HepG2 (cell line): ENCODE data around the gene LRRC8C. TPM values are rescaled to one million over a fixed set of nuclear protein-coding genes. Genes with fewer than 3 reads are reported as not detected.

Experiments
- ATAC-seq: fragments of 200-7000 bp; cut with Tn5 transposase; 3 replicates; pipeline ENCODE4 v1.9.1; 2020; ENCODE audit warnings: mild to moderate bottlenecking, moderate library complexity
- BruUV-seq: library from RNA; stranded (reverse); fragments of 400-500 nt; replicated peaks from 2 replicates; lab custom pipeline; 2021; lab: Mats Ljungman, UMichigan
- CTCF ChIA-PET: fragments of 300-600 bp; formaldehyde crosslinking; extraction: SDS; loops from one replicate; lab custom pipeline; 2021; ENCODE audit warnings: low total read pairs, inconsistent platforms, low intra/inter-chr PET ratio; lab: Yijun Ruan, JAX
- POLR2A ChIA-PET: fragments of 350-600 bp; sonication (Branson Sonifier 250); formaldehyde crosslinking; loops from one replicate; lab custom pipeline; 2020; ENCODE audit warnings: antibody characterized with exemption, inconsistent platforms; lab: Yijun Ruan, JAX
- DNase-seq: peaks from one replicate; pipeline ENCODE4 v3.0.0-alpha.2; 2015; ENCODE audit warnings: low spot score
- FAIRE-seq: peaks from 3 replicates; lab custom pipeline; 2011; peaks lifted over from hg19 to GRCh38; lab: Jason Lieb, UNC
- H2AFZ ChIP-seq: one replicate; pipeline ENCODE4 v1.6.1; 2011; ENCODE audit warnings: low read length, inconsistent platforms
- H3K27ac ChIP-seq: fragments of 300-600 bp; 3 replicates; pipeline ENCODE4 v1.8.0; 2011; ENCODE audit warnings: mixed run types, mild to moderate bottlenecking, mixed read lengths, low read length, inconsistent platforms; ENCODE audit not compliant: insufficient read depth; ENCODE audit errors: extremely low read length
- H3K27me3 ChIP-seq, 2 experiments: fragments of 200-600 bp in 1 of 2; 2 replicates in 1 of 2; 3 replicates in 1 of 2; pipeline versions ENCODE4 v1.6.0 to v1.8.0; 2011; ENCODE audit warnings: low read length in 2 of 2, mild to moderate bottlenecking in 2 of 2, moderate library complexity in 2 of 2, inconsistent platforms in 1 of 2; ENCODE audit not compliant: insufficient read depth in 2 of 2, control insufficient read depth in 1 of 2
- H3K36me3 ChIP-seq, 2 experiments: fragments of 200-600 bp in 1 of 2; replicated peaks in 1 of 2; 2 replicates in 1 of 2; 3 replicates in 1 of 2; pipeline versions ENCODE4 v1.5.1 to v1.8.0; 2011; ENCODE audit warnings: low read length in 2 of 2, inconsistent platforms in 1 of 2; ENCODE audit not compliant: insufficient read depth in 2 of 2, control insufficient read depth in 1 of 2
- H3K4me1 ChIP-seq: 2 replicates; pipeline ENCODE4 v1.5.1; 2012; ENCODE audit warnings: low read length, inconsistent platforms; ENCODE audit not compliant: insufficient read depth
- H3K4me2 ChIP-seq: 2 replicates; pipeline ENCODE4 v1.6.0; 2011; ENCODE audit warnings: low read depth, low read length, inconsistent platforms
- H3K4me3 ChIP-seq, 3 experiments: fragments of 200-600 bp in 1 of 3; sonication (generic), shearing (Covaris generic) in 1 of 3; replicated peaks in 1 of 3; 2 replicates each; pipeline ENCODE4 v1.5.1; 2011 to 2016; ENCODE audit warnings: low read length in 3 of 3, inconsistent platforms in 2 of 3, low read depth in 2 of 3, mild to moderate bottlenecking in 2 of 3, control low read depth in 1 of 3, mixed read lengths in 1 of 3; ENCODE audit not compliant: insufficient read depth in 1 of 3
- H3K79me2 ChIP-seq: one replicate; pipeline ENCODE4 v1.6.1; 2011; ENCODE audit warnings: low read length, inconsistent platforms; ENCODE audit not compliant: insufficient read depth
- H3K9ac ChIP-seq: 2 replicates; pipeline ENCODE4 v1.6.0; 2011; ENCODE audit warnings: mild to moderate bottlenecking, low read depth, low read length, inconsistent platforms; ENCODE audit not compliant: insufficient read depth
- H3K9me3 ChIP-seq: 2 replicates; pipeline ENCODE4 v1.5.1; 2012; ENCODE audit warnings: mild to moderate bottlenecking, low read length
- H4K20me1 ChIP-seq: 2 replicates; pipeline ENCODE4 v1.6.0; 2011; ENCODE audit warnings: inconsistent platforms, mild to moderate bottlenecking, low read length, moderate library complexity; ENCODE audit not compliant: insufficient read depth
- CHD4 ChIP-seq: fragments of 200-600 bp; sonication (generic); IDR thresholded peaks from 2 replicates; pipeline ENCODE4 v1.7.0; 2017; ENCODE audit warnings: mild to moderate bottlenecking, low read length, borderline replicate concordance
- DRAP1 ChIP-seq: IDR thresholded peaks from 2 replicates; pipeline ENCODE4 v1.6.1; 2016; ENCODE audit warnings: missing genetic modification reagents, missing compliant biosample characterization
- FUBP1 ChIP-seq: sonication (generic); formaldehyde crosslinking; IDR thresholded peaks from 2 replicates; pipeline ENCODE4 v1.5.1; 2020; ENCODE audit warnings: missing genetic modification reagents, mild to moderate bottlenecking, borderline replicate concordance
- MXD4 ChIP-seq: IDR thresholded peaks from 2 replicates; pipeline ENCODE4 v1.6.1; 2016; ENCODE audit warnings: mild to moderate bottlenecking, missing biosample characterization, missing genetic modification reagents
- PAXIP1 ChIP-seq: sonication (generic); formaldehyde crosslinking; conservative IDR thresholded peaks from 2 replicates; pipeline ENCODE4 v1.4.0; 2020; ENCODE audit warnings: mild to moderate bottlenecking, missing genetic modification reagents, moderate library complexity
- ZBTB21 ChIP-seq: sonication (generic); formaldehyde crosslinking; IDR thresholded peaks from 2 replicates; pipeline ENCODE4 v1.4.0; 2020; ENCODE audit warnings: missing genetic modification reagents
- ZBTB7B ChIP-seq: sonication (generic); formaldehyde crosslinking; IDR thresholded peaks from 2 replicates; pipeline ENCODE4 v1.4.0; 2020; ENCODE audit warnings: missing genetic modification reagents
- ZGPAT ChIP-seq: IDR thresholded peaks from 2 replicates; pipeline ENCODE4 v1.6.1; 2016; ENCODE audit warnings: mild to moderate bottlenecking
- ZKSCAN1 ChIP-seq: fragments of 150-350 bp; IDR thresholded peaks from 2 replicates; pipeline ENCODE4 v1.6.1; 2014; ENCODE audit warnings: low read length
- ZNF24 ChIP-seq: fragments of 450-650 bp; IDR thresholded peaks from 2 replicates; pipeline ENCODE4 v1.6.1; 2017; ENCODE audit warnings: antibody characterized with exemption, mild to moderate bottlenecking
- ZNF431 ChIP-seq: sonication (generic); formaldehyde crosslinking; IDR thresholded peaks from 2 replicates; pipeline ENCODE4 v1.9.0; 2022; ENCODE audit warnings: missing genetic modification reagents, low read depth, mild to moderate bottlenecking, borderline replicate concordance
- ZNF639 ChIP-seq: conservative IDR thresholded peaks from 2 replicates; pipeline ENCODE4 v1.6.1; 2018; ENCODE audit warnings: missing genetic modification reagents
- ZNF747 ChIP-seq: sonication (generic); formaldehyde crosslinking; IDR thresholded peaks from 2 replicates; pipeline ENCODE4 v1.8.1; 2023; ENCODE audit warnings: missing genetic modification reagents, mild to moderate bottlenecking, borderline replicate concordance
- WGBS: methylation state at CpG from one replicate; pipeline ENCODE4 v1.1.6; 2017; ENCODE audit warnings: low lambda C conversion rate; 5-methylcytosine and 5-hydroxymethylcytosine counted together
- in situ Hi-C: cut with HindIII; loops from 2 replicates; pipeline ENCODE4 v1.10.0; 2017; ENCODE audit warnings: low pct_unique_long_range_greater_than_20kb; ENCODE audit not compliant: extremely low pct_ligation_motif_present
- intact Hi-C: fragments of 100-400 bp; cut with micrococcal nuclease; formaldehyde crosslinking; loops from one replicate; pipeline ENCODE4 v1.10.0; 2022; ENCODE audit not compliant: unreplicated experiment
- polyA plus RNA-seq, 8 experiments: library from polyadenylated mRNA; depleted of rRNA in 3 of 8; stranded (reverse) in 7 of 8; unstranded in 1 of 8; fragments of >200 nt; fragmentation: Illumina TruSeq in 4 of 8; extraction: Trizol in 4 of 8; gene quantifications; 2 replicates each; pipeline versions ENCODE4 v1.2.1 to v1.2.3, GENCODE V29; 2011 to 2016; ENCODE audit warnings: low read depth in 4 of 8, missing spikeins in 1 of 8, mixed read lengths in 1 of 8; ENCODE audit not compliant: insufficient read depth in 1 of 8
- total RNA-seq, 5 experiments: library from RNA; depleted of rRNA; stranded (reverse); fragments of >200 nt; fragmentation: Illumina TruSeq; extraction: Trizol; gene quantifications; 2 replicates each; pipeline ENCODE4 v1.2.3, GENCODE V29; 2016; ENCODE audit warnings: low read depth in 1 of 5

LRRC8C gene
- total and polyA plus RNA-seq, 2 of the 13 experiments (the other 11 are each of a cell fraction or from before 2014, with no cell fraction given): 0.22 to 0.32 TPM

- TF ChIP-seq FUBP1 (CRISPR knock-in tag) (no peak), ZBTB7B (CRISPR knock-in tag) (no peak), ZKSCAN1 (no peak)
Measured at GRCh38 chr1:89728381-89728780, 95.5 kb downstream of the LRRC8C start (continued).

GRCh38 chr1:89732206-89732605 lies 99.3 kb downstream of the LRRC8C start:
- 4% methylated on average over 1 of the region's 1 CpG for WGBS
- Histone ChIP-seq H2AFZ (no peak overlapping the region), H3K27ac (no peak overlapping the region), H4K20me1 (no peaks in the 10 kb centered on the region), H3K9ac (no peak overlapping the region), H3K4me1 (no peaks in the 10 kb centered on the region), H3K9me3 (no peaks in the 10 kb centered on the region), H3K27me3 (no peaks in the 10 kb centered on the region), H3K4me2 (no peak overlapping the region), H3K79me2 (no peaks in the 10 kb centered on the region), H3K36me3 (no peaks in the 10 kb centered on the region), H3K4me3 (no peak overlapping the region)
- no TSS peak for BruUV-seq
- intact Hi-C loops (no loop called here), in situ Hi-C loops (no loop called here)
- ATAC-seq (no peak), FAIRE-seq (no peak), DNase-seq (no peak)
- POLR2A ChIA-PET: no interaction called here
- CTCF ChIA-PET: no interaction called here
- no peak for TF ChIP-seq MXD4 (CRISPR knock-in tag)
- no peak for TF ChIP-seq ZNF24
- TF ChIP-seq ZNF431 (CRISPR knock-in tag): no peak
- no peak for TF ChIP-seq ZGPAT (CRISPR knock-in tag)
- no peak for TF ChIP-seq ZNF639 (CRISPR knock-in tag)
- no peak for TF ChIP-seq CHD4
- TF ChIP-seq DRAP1: no peak
- TF ChIP-seq PAXIP1 (CRISPR knock-in tag): no peak
- TF ChIP-seq ZNF747 (CRISPR knock-in tag): no peak
- TF ChIP-seq ZBTB21 (CRISPR knock-in tag): no peak
